ENCODE data around the gene SNAPIN. TPM values are rescaled to one million over a fixed set of nuclear protein-coding genes. Genes with fewer than 3 reads are reported as not detected.

The SNAPIN gene
- total RNA-seq, 1 experiment from 2014 or later = 82.0 TPM

DNA sequence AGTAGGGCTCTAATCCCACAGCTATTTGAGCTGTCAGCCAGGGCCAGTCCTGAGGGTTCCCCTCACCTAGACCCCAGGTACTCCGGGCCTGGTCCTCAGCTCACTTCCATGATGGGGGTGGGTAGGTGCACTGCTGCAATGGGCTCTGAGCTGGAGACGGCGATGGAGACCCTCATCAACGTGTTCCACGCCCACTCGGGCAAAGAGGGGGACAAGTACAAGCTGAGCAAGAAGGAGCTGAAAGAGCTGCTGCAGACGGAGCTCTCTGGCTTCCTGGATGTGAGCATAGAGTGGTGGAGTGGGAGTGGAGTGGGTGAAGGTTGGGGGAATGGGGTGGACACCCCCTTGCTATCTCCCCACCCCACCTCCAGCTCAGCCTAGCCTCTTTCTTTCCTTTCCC lies 28.1 kb upstream of the SNAPIN start:
- ChIA-PET CTCF (no interaction called here), POLR2A (ENCODE audit: unreplicated experiment) (no interaction called here)
- ATAC-seq = no peak
- no peak overlapping the region for H3K27ac ChIP-seq (ENCODE audit: low read length)
- H3K36me3 ChIP-seq (ENCODE audit: low read depth, low read length) = peaks cover 3% of the 10 kb centered on the region; the same call in 1 of the 2 replicates
- intact Hi-C loops (cut with micrococcal nuclease) = no loop called here
- no peaks in the 10 kb centered on the region for H3K27me3 ChIP-seq (ENCODE audit: low read length)
- H3F3A ChIP-seq (ENCODE audit: low read length, unreplicated experiment) = no peaks in the 10 kb centered on the region
- H3K4me3 ChIP-seq (ENCODE audit: low read length) = no peak overlapping the region
- 0 out of 2 replicates have a peak, but pooled peaks cover under 1% of the 10 kb centered on the region for H4K20me1 ChIP-seq (ENCODE audit: low read length)
- TF ChIP-seq CTCF (conservative IDR thresholded peaks at IDR 0.05; ENCODE audit: low read depth, low read length) (no peak), EZH2phosphoT487 (IDR thresholded peaks at IDR 0.05; ENCODE audit: borderline replicate concordance, low read length) (no peak), EZH2 (IDR thresholded peaks at IDR 0.05; ENCODE audit: low read length, unreplicated experiment) (no peak)
- no peaks in the 10 kb centered on the region for H3K9me3 ChIP-seq (ENCODE audit: low read length)
- H3K9ac ChIP-seq (ENCODE audit: low read length) = no peak overlapping the region
- no peaks in the 10 kb centered on the region for H3K9me2 ChIP-seq (replicated peaks; ENCODE audit: low read length)
- peaks cover 29% of the 10 kb centered on the region for H3K4me1 ChIP-seq (ENCODE audit: insufficient read depth, low read length)
- peaks cover 37% of the 10 kb centered on the region for H3K79me2 ChIP-seq (ENCODE audit: low read length)
- no TSS peak for BruUV-seq (replicated peaks)
- H3K4me2 ChIP-seq (ENCODE audit: low read length) = no peak overlapping the region
- H2AFZ ChIP-seq (ENCODE audit: low read length) = no peak overlapping the region
- no peak for DNase-seq

- H3K9ac ChIP-seq (ENCODE audit: low read length) = no peak overlapping the region
- peaks cover 2% of the 10 kb centered on the region for H3K36me3 ChIP-seq (ENCODE audit: low read depth, low read length)
- intact Hi-C loops (cut with micrococcal nuclease) = no loop called here
- H3K4me2 ChIP-seq (ENCODE audit: low read length) = no peak overlapping the region
- TF ChIP-seq EZH2 (IDR thresholded peaks at IDR 0.05; ENCODE audit: low read length, unreplicated experiment) = no peak
- no peak for TF ChIP-seq EZH2phosphoT487 (IDR thresholded peaks at IDR 0.05; ENCODE audit: borderline replicate concordance, low read length)
- no peak for TF ChIP-seq CTCF (conservative IDR thresholded peaks at IDR 0.05; ENCODE audit: low read depth, low read length)
- H3K4me1 ChIP-seq (ENCODE audit: insufficient read depth, low read length) = peaks cover 27% of the 10 kb centered on the region
- H3K9me2 ChIP-seq (replicated peaks; ENCODE audit: low read length) = no peaks in the 10 kb centered on the region
- DNase-seq = no peak
- peaks cover 10% of the 10 kb centered on the region; the same call in 1 of the 2 replicates for H4K20me1 ChIP-seq (ENCODE audit: low read length)
- H2AFZ ChIP-seq (ENCODE audit: low read length) = no peak overlapping the region
- BruUV-seq (replicated peaks) = no TSS peak
- POLR2A ChIA-PET (ENCODE audit: unreplicated experiment) = no interaction called here
- H3K4me3 ChIP-seq (ENCODE audit: low read length) = no peak overlapping the region
- no peak for ATAC-seq
- H3F3A ChIP-seq (ENCODE audit: low read length, unreplicated experiment) = no peaks in the 10 kb centered on the region
- H3K27ac ChIP-seq (ENCODE audit: low read length) = no peak overlapping the region
- no peaks in the 10 kb centered on the region for H3K9me3 ChIP-seq (ENCODE audit: low read length)
- no peaks in the 10 kb centered on the region for H3K27me3 ChIP-seq (ENCODE audit: low read length)
- CTCF ChIA-PET = no interaction called here
- H3K79me2 ChIP-seq (ENCODE audit: low read length) = peaks cover 37% of the 10 kb centered on the region
Measured at GRCh38 chr1:153631047-153632022, 27.2 kb upstream of the SNAPIN start.

Measured in PC-3 (cell line).